ENCODE data around the gene NUMBL.
A peak's percentile ranks its signal among the peaks of the same experiment; 100 is the strongest.

The NUMBL gene

GRCh38 chr19:40689339-40690049, 957 bp downstream of the NUMBL start:
- Histone ChIP-seq H3K27me3 (ENCODE audit: insufficient read depth, poor library complexity, severe bottlenecking) (no peaks in the 10 kb centered on the region), H3K27ac (replicated peaks) (no peak overlapping the region), H3K4me3 (replicated peaks; ENCODE audit: insufficient read depth, low read length) (no peak overlapping the region)
- peak; percentile 25 to 40 for DNase-seq (ENCODE audit: low read depth in 1 of 2, low spot score in 1 of 2)
- TF ChIP-seq POLR2AphosphoS5 (IDR thresholded peaks at IDR 0.05; ENCODE audit: low read depth) (no peak), CTCF (IDR thresholded peaks at IDR 0.05; ENCODE audit: insufficient read depth, low read length) (no peak)

- Histone ChIP-seq H3K27ac (replicated peaks) (no peak overlapping the region), H3K27me3 (ENCODE audit: insufficient read depth, poor library complexity, severe bottlenecking) (no peaks in the 10 kb centered on the region), H3K4me3 (replicated peaks; ENCODE audit: insufficient read depth, low read length) (no peak overlapping the region)
- DNase-seq (ENCODE audit: low read depth in 1 of 2, low spot score in 1 of 2), result no peak
- TF ChIP-seq POLR2AphosphoS5 (IDR thresholded peaks at IDR 0.05; ENCODE audit: low read depth) (no peak), GABPA (IDR thresholded peaks at IDR 0.05; ENCODE audit: low read depth) (no peak), REST (IDR thresholded peaks at IDR 0.05; ENCODE audit: insufficient replicate concordance, low read depth) (no peak), CTCF (IDR thresholded peaks at IDR 0.05; ENCODE audit: insufficient read depth, low read length) (no peak), SPI1 (IDR thresholded peaks at IDR 0.05; ENCODE audit: borderline replicate concordance, low read depth) (no peak)
Observed at GRCh38 chr19:40688987-40689338, 1.5 kb downstream of the NUMBL start.

- Histone ChIP-seq H3K27ac (replicated peaks) (no peak overlapping the region), H3K27me3 (ENCODE audit: insufficient read depth, poor library complexity, severe bottlenecking) (no peaks in the 10 kb centered on the region), H3K4me3 (replicated peaks; ENCODE audit: insufficient read depth, low read length) (no peak overlapping the region)
- TF ChIP-seq GABPA (IDR thresholded peaks at IDR 0.05; ENCODE audit: low read depth), result no peak
- TF ChIP-seq SPI1 (IDR thresholded peaks at IDR 0.05; ENCODE audit: borderline replicate concordance, low read depth), result no peak
- TF ChIP-seq CTCF (IDR thresholded peaks at IDR 0.05; ENCODE audit: insufficient read depth, low read length), result no peak
- no peak for TF ChIP-seq POLR2AphosphoS5 (IDR thresholded peaks at IDR 0.05; ENCODE audit: low read depth)
- TF ChIP-seq REST (IDR thresholded peaks at IDR 0.05; ENCODE audit: insufficient replicate concordance, low read depth), result no peak
- no peak for DNase-seq (ENCODE audit: low read depth in 1 of 2, low spot score in 1 of 2)
Observed at GRCh38 chr19:40688309-40688708, 2.1 kb downstream of the NUMBL start.

GRCh38 chr19:40687525-40688016, 2.9 kb downstream of the NUMBL start:
- no peak for DNase-seq (ENCODE audit: low read depth in 1 of 2, low spot score in 1 of 2)

More at GRCh38 chr19:40687525-40688016, 2.9 kb downstream of the NUMBL start:
- Histone ChIP-seq H3K4me3 (replicated peaks; ENCODE audit: insufficient read depth, low read length) (no peak overlapping the region), H3K27me3 (ENCODE audit: insufficient read depth, poor library complexity, severe bottlenecking) (no peaks in the 10 kb centered on the region), H3K27ac (replicated peaks) (no peak overlapping the region)
- TF ChIP-seq GABPA (IDR thresholded peaks at IDR 0.05; ENCODE audit: low read depth) (no peak), SPI1 (IDR thresholded peaks at IDR 0.05; ENCODE audit: borderline replicate concordance, low read depth) (no peak), REST (IDR thresholded peaks at IDR 0.05; ENCODE audit: insufficient replicate concordance, low read depth) (no peak), CTCF (IDR thresholded peaks at IDR 0.05; ENCODE audit: insufficient read depth, low read length) (no peak), POLR2AphosphoS5 (IDR thresholded peaks at IDR 0.05; ENCODE audit: low read depth) (no peak)
